Measurements from ENCODE around the gene DCC.

- TF ChIP-seq RBBP5 (IDR thresholded peaks at IDR 0.05; ENCODE audit: borderline replicate concordance, low read depth, low read length) (no peak), CTCF (IDR thresholded peaks at IDR 0.05; ENCODE audit: control extremely low read depth in 1 of 3, insufficient read depth in 1 of 3, low read depth in 1 of 3, low read length in 3 of 3) (no peak), RFX5 (IDR thresholded peaks at IDR 0.05; ENCODE audit: borderline replicate concordance, low read depth, low read length) (no peak), CEBPB (IDR thresholded peaks at IDR 0.05; ENCODE audit: low read depth, low read length) (no peak), POLR2AphosphoS5 (IDR thresholded peaks at IDR 0.05; ENCODE audit: low read depth, low read length) (no peak), EGR1 (IDR thresholded peaks at IDR 0.05; ENCODE audit: borderline replicate concordance, low read depth, low read length) (no peak), SP1 (IDR thresholded peaks at IDR 0.05; ENCODE audit: low read depth, low read length) (no peak), ATF2 (IDR thresholded peaks at IDR 0.05; ENCODE audit: low read length) (no peak), USF2 (IDR thresholded peaks at IDR 0.05; ENCODE audit: low read length) (no peak)
Observed at GRCh38 chr18:53319628-53320027, 979.6 kb downstream of the DCC start.

All from H1 (cell line).